Renal pelvis (tissue), 4 donors: ENCODE data around the gene LGALS7. TPM values are rescaled to one million over a fixed set of nuclear protein-coding genes. Genes with fewer than 3 reads are reported as not detected.

ENCODE experiments used
- DNase-seq: peaks from one replicate; pipeline ENCODE4 v3.0.0-alpha.2; 2013
- polyA plus RNA-seq, 3 donors: library from polyadenylated mRNA; unstranded; fragments of 120-200 nt; gene quantifications; one replicate each; pipeline ENCODE4 v1.2.1, GENCODE V29; 2013; ENCODE audit not compliant: insufficient read length in 3 of 3

LGALS7 gene
- polyA plus RNA-seq, 3 donors: 0.78 TPM; not detected in 2

DNA sequence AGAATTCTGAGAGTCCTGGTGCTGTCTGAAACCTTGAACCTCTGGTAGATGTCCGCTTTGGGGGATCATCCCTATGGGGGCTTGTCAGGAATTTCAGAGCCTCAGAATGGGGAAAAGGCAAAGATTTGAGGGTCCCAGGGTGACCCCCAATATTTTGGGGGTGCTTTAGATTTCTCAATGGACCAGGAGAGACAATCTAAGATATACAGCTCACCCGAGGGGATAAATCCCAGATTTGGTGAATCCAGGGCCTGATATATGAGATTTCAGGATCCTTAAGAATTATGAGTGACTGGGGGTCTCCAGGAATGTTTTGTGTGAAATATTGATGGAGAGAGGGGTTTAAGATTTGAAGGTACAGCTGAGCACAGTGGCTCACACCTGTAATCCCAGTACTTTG, 32.4 kb downstream of the LGALS7 start:
- DNase-seq: no peak

DNA sequence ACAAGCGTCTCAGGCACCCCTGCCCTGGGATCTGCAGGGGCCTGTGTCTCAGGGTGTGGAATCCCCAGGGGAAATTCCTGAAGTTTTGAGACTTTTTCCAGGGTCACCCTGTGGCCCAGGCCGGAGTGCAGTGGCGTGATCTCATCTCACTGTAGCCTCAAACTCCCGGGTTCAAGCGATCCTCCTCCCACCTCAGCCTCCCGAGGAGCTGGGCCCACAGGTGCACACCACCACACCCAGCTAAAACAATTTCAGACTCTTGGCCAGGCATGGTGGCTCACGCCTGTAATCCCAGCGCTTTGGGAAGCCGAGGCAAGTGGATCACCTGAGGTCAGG, 33.1 kb downstream of the LGALS7 start:
- no peak for DNase-seq

DNA sequence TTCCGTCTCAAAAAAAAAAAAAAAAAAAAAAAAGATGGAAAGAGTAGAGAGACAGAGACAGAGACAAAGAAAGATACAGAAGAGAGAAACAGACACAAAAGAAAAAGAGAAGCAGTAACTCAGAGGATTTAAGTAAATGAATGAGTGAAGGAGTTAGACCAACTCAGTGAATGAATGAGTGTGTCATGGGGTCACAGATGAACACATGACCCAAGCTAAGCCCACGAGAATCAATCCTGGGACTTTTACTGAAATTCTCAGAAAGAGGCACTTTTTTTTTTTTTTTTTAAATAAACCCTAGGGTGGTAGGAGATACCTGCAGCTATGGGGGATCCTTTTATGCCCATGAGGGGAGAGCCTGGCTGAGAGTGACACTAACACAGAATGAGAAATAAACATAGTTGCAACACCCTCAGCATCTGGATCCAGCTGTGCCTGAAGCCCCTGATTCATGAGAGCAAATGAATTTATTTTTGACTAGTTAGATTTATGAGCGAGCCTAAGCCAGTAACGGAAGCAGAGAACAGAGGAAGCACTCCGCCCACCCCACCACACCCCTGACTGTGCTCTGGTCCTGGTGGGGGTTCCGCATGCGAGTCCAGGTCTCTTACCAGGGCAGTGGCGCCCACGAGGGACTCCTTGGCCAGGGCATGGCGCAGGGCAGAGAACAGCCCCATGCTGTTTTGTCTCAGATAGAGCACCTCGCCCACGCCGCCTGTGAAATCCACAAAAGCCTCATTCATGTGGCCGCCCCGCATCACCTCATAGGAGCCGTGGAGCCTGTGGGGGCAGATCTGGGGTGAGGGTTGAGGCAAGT, 33.7 kb downstream of the LGALS7 start:
- DNase-seq: no peak

DNA sequence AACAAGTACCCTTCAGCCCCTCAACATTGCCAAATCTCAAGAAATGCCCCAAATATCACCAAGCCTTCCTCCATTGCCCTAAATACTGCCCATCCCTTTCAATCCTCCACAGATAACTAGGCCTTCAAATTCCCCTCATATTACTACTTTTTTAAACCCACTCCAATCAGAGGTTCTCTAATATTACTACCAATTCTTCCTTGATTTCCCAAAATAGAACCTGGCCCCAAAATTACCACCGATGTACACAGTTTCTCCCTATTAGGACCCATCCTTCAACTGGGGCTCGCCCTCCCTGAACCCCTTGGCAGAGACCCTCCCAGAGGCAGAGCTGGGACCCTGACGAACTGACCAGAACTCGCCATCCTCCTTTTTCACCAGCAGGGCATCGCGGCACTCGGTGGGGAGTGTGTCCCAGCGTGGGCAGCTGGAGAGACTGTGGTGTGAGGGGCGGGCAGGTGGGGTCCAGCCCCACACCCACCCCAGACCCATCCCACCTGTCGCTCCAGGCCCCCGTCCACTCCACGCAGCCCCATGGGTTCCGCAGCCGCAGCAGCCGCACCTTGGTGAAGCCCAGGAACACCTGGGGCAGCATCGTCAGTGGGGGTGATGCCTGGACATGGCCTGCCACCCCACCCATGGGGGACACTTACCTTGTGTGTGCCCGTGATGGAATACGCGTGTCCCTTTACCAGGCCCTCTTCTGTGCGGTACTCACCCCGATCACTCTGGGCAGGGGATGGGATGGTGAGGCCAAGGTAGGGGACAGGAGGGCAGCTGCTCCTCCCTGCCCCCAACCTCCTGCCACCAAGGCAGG, 35.2 kb downstream of the LGALS7 start:
- DNase-seq: no peak

DNA sequence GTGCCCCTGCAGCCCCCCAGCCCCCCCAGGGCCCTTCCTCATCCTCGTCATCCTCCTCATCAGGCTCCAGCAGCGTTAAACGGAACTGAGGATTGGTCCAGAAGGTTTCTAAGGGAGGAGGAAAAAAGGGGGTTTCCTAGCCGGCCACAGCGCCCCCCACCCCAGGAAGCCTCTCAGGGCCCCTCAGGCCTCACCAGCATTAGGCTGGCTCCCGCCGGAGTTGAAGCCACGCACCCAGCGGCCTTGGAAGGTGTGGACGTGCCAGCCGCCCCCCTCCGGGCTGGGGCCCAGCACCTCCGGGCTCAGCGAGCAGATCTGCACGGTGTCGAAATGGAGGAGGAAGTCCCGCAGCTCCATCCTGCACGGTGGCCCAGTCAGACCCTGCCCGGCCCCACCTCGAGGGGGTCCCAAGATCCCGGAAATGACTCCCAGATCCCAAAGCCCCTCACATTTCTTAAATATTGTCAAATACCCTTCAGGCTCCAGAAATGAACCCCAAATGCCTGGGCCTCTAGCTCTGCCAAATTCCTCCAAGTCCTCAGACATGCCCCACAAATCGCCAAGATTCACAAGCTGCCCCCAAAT, 35.9 kb downstream of the LGALS7 start:
- no peak for DNase-seq

DNA sequence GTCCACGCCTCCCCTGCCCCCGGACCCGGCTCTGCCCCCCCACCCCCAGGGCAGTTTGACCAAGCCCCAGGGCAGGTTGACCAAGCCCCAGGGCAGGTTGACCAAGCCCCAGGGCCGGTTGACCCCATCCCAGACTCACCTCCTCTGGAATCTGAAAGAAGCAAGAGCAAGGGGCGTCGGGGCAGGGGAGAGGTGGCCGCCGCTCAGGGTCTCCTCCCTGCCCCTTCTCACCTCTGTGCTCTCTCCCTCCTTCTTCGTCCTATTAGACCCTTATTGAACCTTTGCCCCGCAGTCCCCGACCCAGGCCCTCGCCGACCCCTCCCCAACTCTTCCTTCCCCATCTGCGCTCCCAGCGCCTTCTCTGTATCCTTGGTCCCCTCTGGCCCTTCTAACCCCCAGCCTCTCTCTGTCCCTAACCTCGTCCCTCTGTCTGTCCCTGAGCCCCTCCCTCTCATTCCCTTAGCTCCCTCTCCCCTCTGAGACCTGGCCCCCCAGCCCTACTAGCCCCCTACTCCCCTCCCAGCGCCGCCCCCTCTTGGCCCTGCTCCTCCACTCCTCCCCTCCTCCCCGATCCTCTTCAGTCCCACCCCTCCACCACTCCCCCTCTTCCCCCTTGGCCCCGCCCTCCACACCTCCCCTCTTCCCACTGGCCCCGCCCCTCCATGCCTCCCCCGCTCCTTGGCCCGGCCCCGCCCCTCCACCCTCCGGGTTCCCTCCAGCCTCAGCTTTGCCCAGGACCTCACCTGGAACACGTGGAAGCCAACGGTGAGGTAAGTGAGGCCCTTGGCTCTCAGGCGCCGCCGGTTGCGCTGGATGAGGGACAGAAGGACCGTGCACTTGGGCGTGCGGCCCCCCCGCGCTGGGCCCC, 36.7 kb downstream of the LGALS7 start:
- DNase-seq: no peak

DNA sequence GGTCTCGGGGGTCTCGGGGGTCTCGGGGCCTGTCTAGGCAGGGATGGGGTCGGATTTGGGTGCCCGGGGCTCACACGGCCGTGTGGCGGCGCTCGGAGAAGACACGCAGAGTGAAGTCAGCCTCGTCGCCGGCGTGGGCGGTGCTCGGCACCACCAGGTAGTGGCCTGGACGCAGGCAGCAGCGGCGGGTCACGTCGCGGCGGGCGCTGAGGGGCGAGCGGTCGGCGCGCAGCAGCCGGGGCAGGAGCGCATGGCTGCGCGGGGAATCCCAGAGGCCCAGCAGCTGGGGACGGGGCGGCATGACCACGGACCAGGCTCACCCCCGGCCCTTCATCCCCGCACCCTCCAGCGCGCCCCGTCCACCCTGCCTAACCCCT, 37.3 kb downstream of the LGALS7 start:
- DNase-seq: no peak

DNA sequence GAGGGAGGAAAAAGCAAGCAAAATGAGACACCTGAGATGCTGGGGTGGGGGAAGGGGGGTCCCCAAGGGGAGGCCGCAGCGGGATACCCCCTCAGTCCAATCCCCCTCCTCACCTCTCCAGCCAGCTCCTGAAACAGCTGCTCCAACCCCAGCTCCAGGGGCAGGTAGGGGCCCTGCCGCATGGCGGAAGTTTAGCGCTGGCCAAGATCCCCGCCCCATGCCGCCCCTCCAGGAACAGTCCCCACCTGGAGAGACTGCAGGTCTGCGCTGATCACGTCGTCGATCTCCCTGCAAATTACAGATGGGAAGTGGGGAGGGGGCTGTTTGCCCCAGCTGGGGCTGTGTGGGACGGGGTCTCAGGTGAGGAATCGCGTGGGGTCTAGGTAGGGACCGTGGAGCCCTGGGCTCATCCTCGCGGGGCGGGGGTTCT, 38.0 kb downstream of the LGALS7 start:
- DNase-seq: no peak

DNA sequence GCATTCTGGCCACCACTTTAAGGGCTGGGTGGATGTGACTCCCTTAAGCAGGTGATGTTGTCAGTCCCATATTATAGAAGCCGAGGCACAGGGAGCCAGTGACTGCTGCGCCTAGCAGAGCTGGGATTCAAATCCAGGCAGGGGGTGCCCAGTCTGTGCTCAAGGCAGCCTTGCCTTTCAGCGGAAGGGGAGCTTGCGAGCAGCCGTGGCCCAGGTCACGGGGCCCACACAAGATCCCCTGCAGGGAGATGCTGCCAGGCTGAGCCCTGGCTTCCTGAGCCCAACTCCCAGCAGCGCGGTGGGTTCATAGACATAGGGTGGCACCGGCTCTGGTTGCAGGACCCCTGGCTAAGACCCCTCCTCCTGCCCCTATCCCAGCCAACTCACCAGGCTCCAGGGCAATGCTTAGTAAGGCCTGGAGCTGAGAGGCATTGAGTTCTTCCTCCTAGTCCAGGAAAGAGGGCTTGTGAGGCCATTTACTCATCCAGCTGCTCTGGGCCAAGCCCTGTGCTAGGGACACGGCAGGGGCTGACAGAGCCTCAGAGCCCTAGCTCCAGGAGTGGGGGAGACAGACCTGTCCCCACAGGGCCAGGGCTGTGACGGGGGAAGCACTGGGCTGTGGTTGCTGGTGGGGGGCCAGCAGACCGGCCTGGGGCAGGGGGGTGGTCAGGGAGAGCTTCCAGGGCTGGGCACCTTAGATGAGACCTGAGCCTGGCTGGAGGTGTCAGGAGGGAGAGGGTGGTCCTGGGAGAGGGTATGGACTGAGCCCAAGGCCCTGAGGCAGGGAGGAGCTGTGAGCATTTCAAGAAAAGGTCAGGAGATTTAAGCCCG, 38.7 kb downstream of the LGALS7 start:
- no peak for DNase-seq

DNA sequence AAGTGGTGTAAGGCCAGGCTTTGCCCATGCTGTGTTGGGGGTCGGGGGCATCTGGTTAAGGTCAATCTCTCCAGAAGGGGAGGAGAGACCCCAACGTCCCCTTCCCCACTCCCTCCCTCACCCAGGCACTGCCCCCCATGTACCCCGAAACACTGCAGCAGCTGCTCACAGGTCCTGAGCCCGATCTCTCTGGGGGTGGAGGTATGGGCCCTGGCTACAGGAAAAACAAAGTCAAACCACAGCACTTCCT, 39.2 kb downstream of the LGALS7 start:
- no peak for DNase-seq

DNA sequence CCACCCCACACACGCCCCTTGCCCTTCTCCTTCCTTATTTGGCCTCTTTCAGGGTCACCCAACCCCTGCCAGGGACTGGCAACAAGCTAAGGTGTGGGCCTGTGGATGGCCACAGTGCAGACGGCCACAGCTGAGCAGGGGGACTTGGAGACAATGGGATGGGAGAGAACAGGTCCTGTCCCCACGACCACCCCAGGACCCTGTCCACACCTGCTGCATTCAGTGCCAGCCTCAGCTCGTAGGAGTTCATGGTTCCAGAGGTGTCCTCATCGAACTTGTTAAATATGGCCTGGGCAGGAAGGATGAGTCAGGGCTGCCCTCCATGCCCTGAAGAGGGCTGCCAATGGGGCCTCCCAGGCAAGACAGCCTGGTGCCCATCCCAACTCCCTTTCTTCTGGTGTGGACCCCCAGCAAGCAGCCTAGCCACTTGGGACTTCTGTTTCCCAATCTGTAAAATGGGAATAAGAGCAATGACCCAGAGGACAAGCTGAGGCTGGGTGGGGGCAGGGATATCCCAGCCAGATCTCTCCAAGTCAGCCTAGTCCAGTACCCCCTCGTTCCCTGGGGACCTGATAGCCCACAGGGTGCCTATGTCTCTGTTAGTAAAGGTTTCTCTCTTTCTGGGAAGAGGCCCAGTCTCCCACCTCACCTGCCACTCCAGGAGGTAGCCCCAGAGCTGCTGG, 39.7 kb downstream of the LGALS7 start:
- DNase-seq: no peak

DNA sequence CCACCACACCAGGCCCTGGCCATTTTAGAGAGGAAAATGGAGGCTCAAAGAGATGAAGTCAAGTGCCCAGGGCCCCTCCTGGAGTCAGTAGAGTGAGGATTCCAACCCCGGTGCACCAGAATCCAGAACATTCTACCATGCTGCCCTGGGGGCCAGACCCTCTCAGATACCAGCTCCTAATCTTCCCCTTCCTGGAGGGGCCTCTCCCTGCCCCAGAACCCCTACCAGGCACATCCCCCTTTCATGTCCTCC, 40.1 kb downstream of the LGALS7 start:
- no peak for DNase-seq

DNA sequence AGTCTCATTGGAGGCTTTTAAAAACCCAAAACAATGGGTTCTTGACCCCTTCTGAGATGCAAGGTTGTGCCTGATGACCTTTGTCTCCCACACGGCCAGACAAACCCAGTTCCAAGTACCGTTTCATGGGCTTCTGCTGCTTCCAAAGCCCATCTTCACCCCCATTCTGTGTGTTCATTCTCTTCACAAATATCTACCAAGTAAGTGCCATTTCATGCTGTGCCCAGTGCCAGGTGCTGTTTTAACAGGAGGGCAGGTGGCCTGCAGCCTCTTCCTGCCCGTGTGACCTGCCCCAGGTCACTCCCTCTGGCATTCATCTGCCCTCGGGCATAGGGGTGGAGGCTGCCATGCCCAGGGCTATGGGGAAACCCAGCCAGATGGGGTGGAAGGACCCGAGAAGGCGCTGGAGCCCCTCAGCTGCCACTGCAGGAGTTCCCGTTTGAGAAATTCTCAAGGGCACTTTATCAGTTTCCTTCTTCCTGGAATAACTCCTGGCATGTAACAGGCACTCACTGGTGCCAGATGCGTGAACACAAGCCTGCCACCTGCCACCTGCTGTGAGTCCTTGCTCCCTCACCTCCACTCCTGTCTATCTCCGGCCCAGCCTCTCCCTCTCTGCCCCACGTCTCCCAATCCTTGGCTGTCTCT, 41.5 kb downstream of the LGALS7 start:
- no peak for DNase-seq

DNA sequence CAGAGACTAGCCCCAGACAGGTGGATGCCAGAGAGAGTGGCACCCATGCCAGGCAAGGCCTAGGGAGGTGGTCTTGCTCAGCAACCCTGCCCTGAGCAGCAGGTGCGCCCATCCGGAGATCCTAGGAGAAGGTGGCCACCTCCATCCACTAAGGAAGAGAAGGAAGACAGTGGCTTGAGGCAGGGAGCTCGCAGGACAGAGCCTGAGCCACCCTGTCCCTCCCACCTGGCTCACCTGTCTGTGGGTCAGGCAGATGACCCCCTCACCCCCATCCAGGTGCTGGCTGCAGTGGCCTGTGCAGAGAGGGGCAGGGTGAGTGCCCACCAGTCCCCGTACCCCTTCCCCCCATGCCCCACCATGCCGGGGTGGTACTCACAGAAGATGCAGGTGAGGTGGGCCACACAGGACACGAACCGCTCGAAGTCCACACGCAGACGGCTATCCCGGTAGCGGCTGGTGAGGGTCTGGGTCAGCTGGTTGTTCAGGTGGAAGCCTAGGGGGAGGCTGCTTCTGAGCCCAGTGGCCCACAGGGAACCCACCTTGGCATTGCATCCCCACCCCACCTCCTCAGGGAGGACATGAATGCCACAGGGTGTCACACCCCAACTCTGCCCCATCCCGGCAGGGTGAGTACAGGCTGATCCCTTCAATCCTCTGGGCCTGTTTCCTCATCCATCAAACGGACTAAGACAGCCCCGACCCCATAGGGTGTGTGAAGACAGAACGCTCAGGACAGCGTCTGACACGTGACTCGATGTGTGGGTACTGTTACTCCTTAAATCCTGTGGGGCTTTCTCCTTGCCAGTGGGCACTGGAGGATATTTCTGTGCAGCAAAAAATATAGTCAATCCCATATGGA, 42.4 kb downstream of the LGALS7 start:
- no peak for DNase-seq

DNA sequence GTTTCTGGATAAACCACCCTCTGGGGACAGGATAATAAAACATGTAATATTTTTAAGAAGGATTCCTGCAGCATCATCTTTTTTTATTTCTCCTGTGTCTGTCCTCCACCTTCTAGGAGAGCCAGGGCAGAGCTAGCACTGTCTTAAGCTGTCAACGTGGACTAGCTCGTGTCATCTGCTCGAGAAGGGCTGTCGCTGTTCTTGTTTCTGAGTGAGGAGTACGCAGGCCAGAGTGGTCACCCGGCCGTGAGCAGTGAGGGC, 42.9 kb downstream of the LGALS7 start:
- DNase-seq: no peak

DNA sequence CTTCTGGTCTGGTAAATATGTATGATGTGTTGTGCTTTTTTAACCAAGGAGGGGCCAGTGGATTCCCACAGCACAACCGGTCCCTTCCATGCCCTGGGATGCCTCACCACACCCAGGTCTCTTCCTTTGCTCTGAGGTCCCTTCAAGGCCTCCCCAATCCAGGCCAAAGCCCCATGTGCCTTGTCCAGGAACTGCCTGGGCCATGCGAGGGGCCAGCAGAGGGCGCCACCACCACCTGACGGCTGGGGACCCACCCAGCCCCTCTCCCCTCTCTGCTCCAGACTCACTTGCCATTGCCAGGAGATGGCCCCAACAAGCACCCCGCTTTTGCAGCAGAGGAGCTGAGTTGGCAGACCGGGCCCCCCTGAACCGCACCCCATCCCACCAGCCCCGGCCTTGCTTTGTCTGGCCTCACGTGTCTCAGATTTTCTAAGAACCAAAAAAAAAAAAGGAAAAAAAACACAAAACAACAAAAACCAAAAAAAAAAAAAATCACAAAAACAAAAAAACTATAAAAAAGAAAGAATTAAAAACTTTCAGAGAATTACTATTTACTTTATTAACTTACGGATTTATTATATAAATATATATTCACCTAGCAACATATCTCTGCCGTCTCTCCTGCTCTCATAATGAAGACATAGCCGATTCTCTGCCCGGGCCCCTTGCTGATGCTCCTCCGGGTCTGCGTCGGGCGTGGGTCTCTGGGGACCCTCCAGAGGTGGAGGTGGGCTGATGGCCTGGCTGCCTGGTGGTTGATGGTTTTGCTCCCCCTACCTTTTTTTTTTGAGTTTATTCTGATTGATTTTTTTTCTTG, 43.5 kb downstream of the LGALS7 start:
- no peak for DNase-seq

DNA sequence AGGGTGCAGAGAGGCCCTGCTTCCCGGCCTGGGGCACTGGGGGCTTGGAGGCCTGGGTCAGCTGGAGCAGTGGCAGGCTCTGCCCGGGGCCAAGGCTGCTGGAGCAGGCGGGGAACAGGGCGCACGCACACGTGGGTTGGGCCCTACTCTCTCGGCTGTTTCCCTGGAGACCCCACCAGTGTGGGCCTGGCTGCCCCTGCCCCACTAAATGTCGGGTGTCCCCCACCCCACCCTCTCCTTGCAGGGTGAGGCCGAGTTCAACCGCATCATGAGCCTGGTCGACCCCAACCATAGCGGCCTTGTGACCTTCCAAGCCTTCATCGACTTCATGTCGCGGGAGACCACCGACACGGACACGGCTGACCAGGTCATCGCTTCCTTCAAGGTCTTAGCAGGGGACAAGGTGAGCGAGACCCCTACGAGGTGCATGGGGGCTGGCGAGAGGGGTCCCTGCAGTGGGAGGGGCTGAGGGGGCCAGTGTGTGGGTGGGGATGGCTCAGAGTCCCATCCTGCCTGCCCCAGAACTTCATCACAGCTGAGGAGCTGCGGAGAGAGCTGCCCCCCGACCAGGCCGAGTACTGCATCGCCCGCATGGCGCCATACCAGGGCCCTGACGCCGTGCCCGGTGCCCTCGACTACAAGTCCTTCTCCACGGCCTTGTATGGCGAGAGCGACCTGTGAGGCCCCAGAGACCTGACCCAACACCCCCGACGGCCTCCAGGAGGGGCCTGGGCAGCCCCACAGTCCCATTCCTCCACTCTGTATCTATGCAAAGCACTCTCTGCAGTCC, 44.4 kb downstream of the LGALS7 start:
- DNase-seq: no peak
